ENCODE results near the gene NCDN. TPM values are rescaled to one million over a fixed set of nuclear protein-coding genes. Genes with fewer than 3 reads are reported as not detected.

Gene NCDN
- polyA plus RNA-seq, 3 donors = 12.5 to 13.8 (median 13.8) TPM

DNA sequence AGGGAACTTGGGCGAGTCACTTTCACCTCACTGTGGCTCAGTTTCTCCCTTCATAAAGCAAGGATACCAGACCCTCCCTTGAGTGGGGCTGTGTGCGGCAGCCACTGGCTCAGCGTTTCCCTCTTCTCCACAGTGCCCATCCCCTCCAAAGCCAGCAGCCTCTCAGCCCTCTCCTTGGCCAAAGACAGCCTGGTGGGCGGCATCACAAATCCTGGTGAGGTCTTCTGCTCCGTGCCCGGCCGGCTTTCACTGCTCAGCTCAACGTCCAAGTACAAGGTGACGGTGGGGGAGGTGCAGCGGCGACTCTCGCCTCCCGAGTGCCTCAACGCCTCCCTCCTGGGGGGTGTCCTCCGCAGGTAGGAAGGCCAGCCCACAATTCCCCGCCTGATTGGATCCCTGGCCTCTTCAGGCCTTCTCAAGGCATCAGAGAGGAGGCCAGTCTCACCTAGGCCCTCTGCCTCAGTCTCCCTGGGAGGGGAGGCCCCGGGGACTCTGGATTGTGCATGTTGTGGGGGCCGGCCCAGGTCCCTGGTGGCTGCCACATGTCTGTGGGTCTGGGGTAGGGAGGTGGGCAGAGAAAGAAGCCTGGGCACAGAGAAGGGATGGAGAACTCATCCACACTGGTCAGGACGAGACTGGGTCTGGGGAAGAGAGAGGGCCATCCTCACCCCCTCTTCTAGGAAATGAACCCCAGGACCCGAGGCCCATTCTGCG lies 30.8 kb downstream of the NCDN start:
- no peak for DNase-seq (ENCODE audit: low read depth in 3 of 3, low spot score in 2 of 3)

DNA sequence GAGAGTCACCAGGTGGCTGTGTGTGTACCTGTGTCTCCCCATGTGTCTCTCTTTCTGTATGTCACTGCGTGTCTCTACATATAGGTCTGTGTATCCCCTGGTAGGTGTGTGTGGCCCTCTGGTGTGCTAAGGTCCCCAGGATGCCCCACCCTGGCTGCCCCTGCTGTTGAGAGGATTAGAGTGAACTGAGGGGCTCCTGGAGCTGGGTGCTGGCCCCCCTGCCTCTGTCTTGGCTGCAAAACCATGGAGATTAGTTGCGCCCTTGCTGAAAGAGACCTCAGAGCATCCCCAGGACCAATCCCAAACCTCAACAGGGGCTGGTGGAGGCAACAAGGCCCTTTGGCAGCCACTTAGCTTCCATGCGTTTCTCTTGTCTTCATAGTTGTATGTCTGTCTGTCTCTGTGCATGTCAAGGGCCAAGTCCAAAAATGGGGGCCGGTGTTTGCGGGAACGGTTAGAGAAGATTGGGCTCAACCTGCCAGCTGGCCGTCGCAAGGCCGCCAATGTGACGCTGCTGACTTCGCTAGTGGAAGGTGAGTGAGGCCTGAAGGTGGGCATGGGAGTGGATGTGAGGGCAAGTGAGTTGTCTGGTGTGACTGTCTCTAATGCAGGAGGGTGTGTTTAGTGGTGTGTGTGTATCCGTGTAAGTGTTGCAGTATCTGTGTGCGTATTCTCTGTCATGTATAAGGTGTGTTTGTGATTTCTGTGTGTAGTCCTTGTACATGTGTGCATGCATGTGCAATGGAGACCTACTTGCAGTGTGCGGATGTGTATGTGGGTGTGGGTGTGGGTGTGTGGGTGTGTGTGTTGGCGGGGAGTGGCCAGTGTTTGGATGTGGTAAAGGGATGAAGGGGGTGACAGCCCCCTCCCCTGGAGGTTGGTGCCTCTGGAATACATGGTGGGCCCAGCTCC lies 32.2 kb downstream of the NCDN start:
- no peak for DNase-seq (ENCODE audit: low read depth in 3 of 3, low spot score in 2 of 3)

DNA sequence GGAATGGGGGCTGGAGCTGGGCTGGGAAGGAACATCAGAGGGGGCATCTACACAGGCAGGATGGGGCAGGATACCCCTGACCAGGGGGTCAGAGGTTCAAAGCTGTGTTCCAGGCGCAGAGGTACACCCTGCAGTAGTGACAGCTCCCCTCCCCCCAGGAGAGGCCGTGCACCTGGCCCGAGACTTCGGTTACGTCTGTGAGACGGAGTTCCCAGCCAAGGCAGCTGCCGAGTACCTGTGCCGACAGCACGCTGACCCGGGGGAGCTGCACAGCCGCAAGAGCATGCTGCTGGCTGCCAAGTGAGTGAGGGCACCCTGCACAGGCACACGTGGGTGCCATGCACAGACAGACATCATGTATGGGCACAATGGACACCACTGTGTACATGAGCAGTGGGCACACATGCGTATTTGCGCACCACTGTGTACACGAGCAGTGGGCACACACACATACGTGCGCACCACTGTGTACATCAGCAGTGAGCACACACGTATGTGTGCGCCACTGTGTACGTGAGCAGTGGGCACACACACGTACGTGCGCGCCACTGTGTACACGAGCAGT lies 33.0 kb downstream of the NCDN start:
- DNase-seq (ENCODE audit: low read depth in 3 of 3, low spot score in 2 of 3) = no peak

DNA sequence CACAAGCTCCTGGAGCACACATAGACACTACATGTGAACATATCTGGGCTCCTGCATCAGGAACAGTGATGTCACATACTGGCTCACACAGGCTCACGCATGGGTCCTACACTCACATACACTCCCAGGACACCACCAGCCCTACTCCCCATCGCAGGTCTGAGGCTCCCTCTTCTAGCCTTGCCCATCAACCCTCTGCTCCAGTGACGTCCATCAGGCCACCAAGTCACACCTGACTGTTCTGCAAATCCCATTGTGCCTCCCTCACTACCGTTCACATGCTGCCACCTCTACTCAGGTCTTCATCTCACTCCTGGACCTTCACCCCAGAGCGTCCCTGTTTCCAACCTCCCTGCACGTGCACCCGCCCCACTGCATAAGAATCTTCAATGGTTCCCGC lies 33.6 kb downstream of the NCDN start:
- DNase-seq (ENCODE audit: low read depth in 3 of 3, low spot score in 2 of 3) = no peak

DNA sequence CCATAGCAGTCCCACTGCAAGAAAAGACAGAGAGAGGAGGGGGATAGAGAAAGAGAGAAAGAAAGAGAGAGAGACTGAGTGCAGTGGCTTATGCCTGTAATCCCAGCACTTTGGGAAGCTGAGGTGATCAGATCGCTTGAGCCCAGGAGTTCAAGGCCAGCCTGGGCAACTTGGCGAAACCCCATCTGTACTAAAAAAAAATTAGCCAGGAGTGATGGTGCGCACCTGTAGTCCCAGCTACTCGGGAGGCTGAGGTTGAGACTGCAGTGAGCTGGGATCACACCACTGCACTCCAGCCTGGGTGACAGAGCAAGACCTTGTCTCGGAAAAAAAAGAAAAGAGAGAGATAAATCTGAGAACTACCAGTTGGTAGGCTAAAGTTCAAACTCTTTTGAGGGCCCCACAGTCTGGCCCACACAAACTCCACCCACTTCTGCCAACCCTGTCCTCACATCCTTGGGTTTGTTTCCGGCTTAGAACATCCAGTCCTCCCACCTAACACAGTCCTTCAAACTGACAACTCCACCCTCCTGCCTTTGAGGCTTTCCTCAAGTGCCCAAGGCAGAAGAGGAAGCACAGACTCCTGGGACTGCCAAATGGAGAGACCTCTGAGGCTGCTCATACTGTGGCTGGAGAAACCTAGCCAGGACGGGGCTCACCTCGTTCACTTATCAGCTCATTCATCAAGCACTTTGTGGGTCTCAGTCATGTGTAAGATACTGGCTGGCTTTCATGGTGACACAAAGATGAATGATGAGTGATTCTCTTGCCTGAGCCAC lies 35.6 kb downstream of the NCDN start:
- DNase-seq (ENCODE audit: low read depth in 3 of 3, low spot score in 2 of 3) = no peak

DNA sequence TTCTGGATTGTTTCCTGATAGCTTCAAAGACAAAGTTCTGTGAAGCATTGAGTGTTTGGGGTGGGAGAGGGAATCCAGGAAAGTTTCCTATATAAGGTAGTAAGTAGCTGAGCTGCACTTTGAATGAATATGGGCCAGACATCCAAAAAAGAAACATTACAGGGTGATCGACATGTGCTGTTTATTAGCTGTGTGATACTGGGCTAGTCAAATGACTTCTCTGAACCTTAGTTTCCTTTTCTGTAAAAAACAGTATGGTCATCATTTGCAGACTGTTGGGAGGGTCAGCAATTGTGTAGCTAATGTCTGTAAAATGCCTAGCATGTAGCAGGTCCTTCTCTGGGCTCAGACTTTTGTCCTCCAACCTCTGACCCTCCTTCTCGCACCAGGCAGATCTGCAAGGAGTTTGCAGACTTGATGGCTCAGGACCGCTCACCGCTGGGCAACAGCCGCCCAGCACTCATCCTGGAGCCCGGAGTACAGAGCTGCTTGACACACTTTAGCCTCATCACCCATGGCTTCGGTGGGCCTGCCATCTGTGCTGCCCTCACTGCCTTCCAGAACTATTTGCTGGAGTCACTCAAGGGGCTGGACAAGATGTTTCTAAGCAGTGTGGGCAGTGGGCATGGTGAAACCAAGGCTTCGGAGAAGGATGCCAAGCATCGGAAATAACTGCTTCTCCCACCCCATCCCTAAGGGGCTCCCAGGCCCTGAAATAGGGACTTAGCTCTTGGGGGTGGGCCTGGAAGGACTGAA lies 36.6 kb downstream of the NCDN start:
- DNase-seq (ENCODE audit: low read depth in 3 of 3, low spot score in 2 of 3) = no peak

DNA sequence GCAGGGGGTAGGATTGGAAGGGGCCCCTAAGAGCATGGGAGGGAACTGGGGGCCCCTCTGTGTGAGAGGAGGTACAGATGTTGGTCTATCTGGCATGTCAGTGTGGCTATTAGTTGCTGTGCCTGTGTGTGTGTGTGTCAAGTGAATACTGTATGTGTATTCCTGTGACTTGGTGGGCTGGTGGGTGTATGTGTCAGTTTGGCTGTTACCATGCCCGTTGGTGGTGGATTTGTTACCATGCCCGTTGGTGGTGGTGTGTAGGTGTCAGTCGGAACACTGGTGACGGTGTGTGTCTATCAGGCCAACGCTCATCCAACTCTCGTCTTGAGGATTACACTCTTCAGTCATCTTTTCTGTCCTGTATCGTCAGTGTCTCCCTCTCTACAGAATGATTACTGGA lies 38.1 kb downstream of the NCDN start:
- no peak for DNase-seq (ENCODE audit: low read depth in 3 of 3, low spot score in 2 of 3)

DNA sequence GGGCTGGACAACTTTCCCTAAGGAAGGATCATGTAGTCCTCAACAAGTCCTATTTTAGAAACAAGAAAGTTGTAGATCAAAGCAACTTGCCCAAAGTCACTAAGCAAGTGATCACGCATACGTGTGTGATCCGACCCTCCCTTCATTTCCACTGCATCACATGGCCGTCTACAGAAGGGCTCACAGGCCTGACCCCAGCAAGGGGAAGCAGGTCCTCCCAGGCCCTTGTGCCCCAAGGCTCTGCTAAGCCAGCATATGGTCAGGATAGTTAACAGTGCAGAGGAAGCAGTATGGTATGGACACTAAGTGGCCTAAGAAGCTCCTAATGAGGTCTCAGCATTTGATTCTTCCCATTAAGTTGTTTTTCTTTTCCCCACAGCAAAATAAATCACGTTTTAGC lies 40.3 kb downstream of the NCDN start:
- DNase-seq (ENCODE audit: low read depth in 3 of 3, low spot score in 2 of 3) = no peak

DNA sequence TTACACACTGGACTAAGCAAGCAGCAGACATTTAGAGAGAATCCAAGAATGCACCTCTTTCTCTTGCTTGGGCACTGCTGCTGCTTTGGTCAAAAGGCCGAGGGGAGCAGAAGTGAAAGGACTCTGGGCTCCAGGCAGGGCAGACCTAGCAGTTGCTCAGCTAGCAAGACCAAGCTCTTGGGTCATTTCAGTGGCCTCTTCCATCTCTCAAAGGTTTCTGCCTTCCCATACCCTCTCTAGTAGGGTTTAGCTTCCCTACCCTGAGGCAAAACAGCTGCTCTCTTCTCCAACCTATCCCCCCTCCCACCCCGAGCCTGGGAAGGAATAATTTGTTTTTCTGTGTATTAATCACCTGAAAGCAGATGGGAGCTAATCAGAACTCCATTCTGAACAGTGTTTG lies 41.3 kb downstream of the NCDN start:
- DNase-seq (ENCODE audit: low read depth in 3 of 3, low spot score in 2 of 3) = no peak

DNA sequence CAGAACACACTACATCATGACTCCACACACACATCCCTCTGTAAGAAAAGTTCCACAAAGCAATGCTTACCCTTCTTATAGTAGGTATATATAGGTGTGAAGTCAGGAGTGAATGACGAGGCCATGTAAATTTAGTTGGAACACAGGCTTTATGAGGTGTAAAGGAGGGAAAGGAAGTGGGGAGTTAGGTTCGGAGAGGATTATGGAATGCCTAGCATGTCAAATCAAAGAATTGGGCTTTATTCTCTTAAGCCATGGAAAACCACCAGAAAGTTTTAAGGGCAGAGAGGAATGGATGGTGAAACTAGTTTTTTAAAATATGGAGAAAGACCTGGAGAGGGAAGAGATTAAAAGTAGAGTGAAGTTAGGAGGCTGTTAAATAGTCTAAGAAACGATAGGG lies 41.8 kb downstream of the NCDN start:
- no peak for DNase-seq (ENCODE audit: low read depth in 3 of 3, low spot score in 2 of 3)

DNA sequence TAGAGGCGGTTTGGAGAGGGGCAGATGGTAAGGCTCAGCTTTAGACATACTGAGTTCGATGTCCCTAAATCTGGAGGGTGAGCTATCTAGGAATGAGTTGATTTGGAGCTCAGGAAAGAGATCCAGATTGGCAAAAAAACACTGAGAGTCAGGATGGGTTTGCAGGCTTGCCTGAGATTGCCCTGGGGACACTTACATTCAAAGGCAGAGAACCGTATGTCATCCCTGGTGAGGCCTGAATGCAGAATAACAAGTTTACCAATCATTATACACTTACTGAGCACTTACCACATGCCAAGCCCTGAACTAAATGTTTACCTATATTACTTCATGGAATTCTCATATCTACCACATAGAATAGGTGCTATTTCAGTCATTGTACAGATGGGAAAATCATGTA lies 43.0 kb downstream of the NCDN start:
- no peak for DNase-seq (ENCODE audit: low read depth in 3 of 3, low spot score in 2 of 3)

DNA sequence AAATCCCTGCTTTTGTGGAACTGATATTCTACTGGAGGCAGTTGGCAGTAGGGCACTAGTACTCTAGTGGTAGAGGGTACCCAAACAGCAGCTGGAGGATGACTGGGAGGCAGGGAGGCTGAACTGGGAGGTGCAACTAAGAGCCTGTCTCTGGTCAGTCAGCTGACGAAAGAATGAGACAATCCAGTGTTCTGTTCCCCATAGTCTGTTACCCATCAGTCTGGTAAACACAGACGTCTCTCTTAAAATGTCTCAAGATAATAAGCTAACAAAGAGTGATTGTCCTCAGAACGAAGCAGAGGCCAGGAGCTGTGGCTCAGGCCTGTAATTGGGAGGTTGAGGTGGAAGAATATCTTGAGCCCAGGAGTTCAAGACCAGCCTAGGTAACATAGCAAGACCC lies 45.9 kb downstream of the NCDN start:
- DNase-seq (ENCODE audit: low read depth in 3 of 3, low spot score in 2 of 3) = no peak

DNA sequence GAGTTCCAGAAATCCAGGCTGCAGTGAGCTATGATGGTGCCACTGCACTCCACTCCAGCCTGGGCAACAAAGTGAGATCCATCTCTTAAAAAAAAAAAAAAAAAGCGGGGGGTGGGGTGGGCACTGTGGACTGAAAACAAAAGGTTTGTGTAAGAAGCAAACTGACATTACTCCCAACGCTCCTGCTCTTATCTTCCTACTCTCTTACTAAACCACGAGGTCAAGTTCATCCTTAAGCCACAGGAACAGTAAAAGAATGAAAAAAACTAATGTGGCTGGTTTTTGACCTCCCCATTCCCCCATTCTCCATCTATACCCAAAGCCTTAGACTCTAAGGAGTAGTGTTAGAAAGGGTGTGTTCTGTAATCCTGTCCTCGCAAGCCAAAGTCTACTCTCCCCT lies 46.3 kb downstream of the NCDN start:
- no peak for DNase-seq (ENCODE audit: low read depth in 3 of 3, low spot score in 2 of 3)

DNA sequence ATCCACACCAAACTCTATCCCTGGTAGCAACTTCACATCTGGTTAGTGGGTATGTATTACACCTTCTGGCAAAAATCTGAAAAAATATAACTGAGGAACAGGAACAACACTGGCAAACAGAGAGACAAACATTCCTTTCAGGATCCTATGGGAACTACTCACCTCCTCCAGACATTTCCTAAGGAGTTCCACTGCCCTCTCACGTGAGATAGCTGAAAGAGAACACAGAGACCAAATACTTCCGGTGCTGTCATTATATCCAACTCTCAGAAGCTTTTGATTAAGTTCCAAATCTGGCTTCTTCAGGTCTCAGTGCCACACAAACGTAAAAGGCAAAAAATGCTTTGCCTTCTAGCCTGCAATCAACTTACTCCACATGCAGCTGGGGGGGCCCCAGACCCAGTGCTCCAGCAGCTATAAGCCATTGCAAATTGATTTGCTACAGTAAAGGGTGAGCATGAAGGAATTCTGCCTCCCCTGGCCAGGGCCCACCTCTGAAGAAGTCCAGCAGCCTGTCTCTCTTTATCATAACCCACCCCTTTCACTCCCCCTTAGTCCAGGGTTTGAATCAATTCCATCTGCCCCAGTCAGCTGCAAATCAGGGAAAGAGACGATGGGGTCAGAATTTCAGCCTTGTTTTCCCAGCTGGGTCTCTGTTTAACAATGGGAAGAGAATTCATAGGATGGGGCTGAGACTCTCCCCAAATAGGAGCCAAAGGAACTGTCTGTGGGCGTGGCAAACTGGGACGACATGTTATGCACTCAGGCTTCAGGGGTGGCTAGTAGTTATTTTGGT lies 47.7 kb downstream of the NCDN start:
- no peak for DNase-seq (ENCODE audit: low read depth in 3 of 3, low spot score in 2 of 3)

DNA sequence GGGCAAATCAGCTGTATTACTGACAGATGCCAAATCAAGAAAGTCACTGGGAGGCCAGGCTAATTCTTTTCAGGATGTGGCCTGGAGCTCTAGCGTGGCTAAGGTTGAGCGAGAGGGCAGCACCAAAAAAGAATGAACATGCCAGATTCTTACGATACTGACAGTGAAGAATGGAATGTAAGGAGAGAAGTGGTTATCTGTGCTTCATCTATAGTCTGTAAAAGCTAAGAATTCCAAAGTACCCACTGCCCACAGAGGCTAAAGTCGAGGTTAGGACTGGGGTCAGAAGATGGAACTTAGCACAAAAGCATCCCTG lies 48.2 kb downstream of the NCDN start:
- DNase-seq (ENCODE audit: low read depth in 3 of 3, low spot score in 2 of 3) = no peak

DNA sequence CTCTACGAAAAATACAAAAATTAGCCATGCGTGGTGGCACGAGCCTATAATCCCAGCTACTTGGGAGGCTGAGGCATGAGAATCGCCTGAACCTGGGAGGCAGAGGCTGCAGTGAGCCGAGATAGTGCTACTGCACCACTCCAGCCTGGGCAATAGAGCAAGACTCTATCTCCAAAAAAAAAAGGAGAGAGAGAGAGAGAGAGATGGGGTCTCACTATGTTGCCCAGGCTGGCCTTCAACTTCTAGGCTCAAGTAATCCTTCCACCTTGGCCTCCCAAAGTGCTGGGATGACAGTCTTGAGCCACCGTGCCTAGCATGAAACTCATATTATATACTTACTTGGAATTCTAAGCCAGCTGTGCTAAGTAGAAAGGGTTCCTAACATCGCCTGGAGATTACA lies 54.1 kb downstream of the NCDN start:
- DNase-seq (ENCODE audit: low read depth in 3 of 3, low spot score in 2 of 3) = no peak

DNA sequence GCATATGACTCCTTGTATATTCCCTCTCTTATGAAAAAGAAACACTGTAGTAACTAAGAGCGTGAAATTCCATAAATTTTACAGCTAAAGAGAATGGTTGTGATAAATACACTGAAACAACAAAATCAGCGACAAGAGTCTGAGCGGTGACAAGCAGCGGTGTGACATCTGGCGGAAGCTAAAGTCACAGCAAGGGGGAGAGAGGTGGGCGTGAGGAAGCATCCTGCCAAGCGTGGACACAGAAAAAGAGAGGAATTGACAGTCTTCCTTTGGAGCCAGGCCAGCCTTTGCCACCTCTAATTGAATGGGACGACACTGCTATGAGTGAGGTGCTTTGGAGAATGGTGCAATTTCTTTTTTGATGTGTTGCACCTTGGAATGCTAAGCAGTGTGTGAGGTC lies 57.8 kb downstream of the NCDN start:
- no peak for DNase-seq (ENCODE audit: low read depth in 3 of 3, low spot score in 2 of 3)
